ENCODE data around the gene SLC9A9. TPM values are rescaled to one million over a fixed set of nuclear protein-coding genes. Genes with fewer than 3 reads are reported as not detected.

SLC9A9 gene
- total RNA-seq, 6 experiments from 2014 or later = 1.3 to 6.3 (median 3.0) TPM

DNA sequence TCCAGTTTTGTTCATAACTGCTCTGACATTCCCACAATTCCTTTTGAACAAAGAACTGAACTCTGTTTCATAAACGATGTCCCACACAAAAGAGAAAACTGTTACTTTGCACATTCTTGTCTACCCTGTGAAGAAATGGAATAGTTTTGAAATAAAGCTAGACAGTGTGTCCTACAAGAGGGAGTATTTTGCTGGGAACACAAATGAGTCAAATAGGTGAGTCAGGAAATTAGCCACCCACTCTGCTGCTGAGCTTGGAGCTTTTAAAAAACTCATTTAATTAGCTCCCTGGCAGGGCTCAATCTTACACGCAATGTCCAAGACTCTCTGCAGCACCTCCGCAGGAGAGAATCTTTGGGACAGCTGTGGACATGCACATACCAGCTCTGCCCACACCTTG, 193.4 kb downstream of the SLC9A9 start:
- intact Hi-C loops (cut with DNase I) = no loop called here
- 60% methylated on average over 3 of the region's 3 CpGs for WGBS (ENCODE audit: insufficient coverage, low coverage, low lambda C conversion rate, missing lambda C conversion rate)
- no peak for DNase-seq

DNA sequence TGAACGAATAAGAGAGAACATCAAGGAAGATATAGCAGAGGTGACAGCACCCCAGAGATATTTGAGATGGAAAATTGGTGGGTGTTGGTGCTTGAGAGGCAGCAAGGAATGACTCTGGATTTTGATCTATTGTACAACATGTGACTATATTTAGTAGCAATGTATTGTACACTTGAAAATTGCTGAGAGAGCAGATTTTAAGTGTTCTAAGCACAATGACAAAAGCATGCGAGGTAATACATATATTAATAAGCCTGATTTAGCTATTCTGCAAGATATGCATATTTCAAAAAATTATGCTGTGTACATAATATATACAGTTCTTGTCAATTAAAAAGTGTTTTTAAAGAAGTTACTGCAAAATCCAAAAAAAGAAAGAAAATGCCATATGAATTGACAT, 194.3 kb downstream of the SLC9A9 start:
- DNase-seq (no peak), ATAC-seq (no peak)
- peaks cover 0 to 20% (median 0%) of the 10 kb centered on the region in 4 donors for H3K4me1 ChIP-seq
- no peak for TF ChIP-seq CTCF (IDR thresholded peaks at IDR 0.05)
- TF ChIP-seq POLR2A (IDR thresholded peaks at IDR 0.05) = no peak
- H3K36me3 ChIP-seq = no peaks in the 10 kb centered on the region
- no peaks in the 10 kb centered on the region for H3K9me3 ChIP-seq
- no peak overlapping the region for H3K4me3 ChIP-seq
- no peaks in the 10 kb centered on the region for H3K27me3 ChIP-seq
- peak overlapping the region in 2 of 3 donors; percentile 44 to 48 for H3K27ac ChIP-seq
- intact Hi-C loops (cut with DNase I) = no loop called here
- WGBS (ENCODE audit: insufficient coverage, low coverage, low lambda C conversion rate, missing lambda C conversion rate) = 58% methylated on average over 2 of the region's 2 CpGs

More for the DNA sequence above, 193.4 kb downstream of the SLC9A9 start:
- no peak for ATAC-seq
- TF ChIP-seq CTCF (IDR thresholded peaks at IDR 0.05) (no peak), POLR2A (IDR thresholded peaks at IDR 0.05) (no peak)
- Histone ChIP-seq H3K27ac (no peak overlapping the region), H3K9me3 (no peaks in the 10 kb centered on the region), H3K27me3 (no peaks in the 10 kb centered on the region), H3K36me3 (no peaks in the 10 kb centered on the region), H3K4me3 (no peak overlapping the region), H3K4me1 (peaks cover 0 to 20% (median 0%) of the 10 kb centered on the region in 4 donors)

DNA sequence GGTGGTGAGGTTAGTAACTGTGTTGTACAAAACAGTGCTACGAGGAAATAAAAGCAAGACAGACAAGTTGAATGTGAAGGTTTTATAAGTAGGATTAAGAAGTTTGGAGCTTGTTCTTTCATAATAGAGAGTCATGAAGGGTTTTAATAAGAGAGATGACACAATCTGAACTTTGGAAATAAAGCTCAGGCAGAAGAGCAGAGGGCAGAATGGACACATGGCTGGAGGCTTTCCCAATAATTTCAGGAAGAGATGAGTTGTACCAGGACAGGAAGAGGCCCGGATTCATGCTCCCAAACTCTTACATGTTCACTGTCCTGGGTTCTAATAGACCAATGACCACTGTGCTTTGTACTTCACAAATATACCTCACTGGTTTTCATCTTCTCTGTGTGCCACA, 194.8 kb downstream of the SLC9A9 start:
- H3K4me3 ChIP-seq = no peak overlapping the region
- DNase-seq (peak in 1 of 3 donors; percentile 54), ATAC-seq (peak; percentile 78 to 94 (median 90))
- no peaks in the 10 kb centered on the region for H3K27me3 ChIP-seq
- no peak for TF ChIP-seq POLR2A (IDR thresholded peaks at IDR 0.05)
- TF ChIP-seq CTCF (IDR thresholded peaks at IDR 0.05) = no peak
- WGBS (ENCODE audit: insufficient coverage, low coverage, low lambda C conversion rate, missing lambda C conversion rate) = 20% methylated on average over 2 of the region's 2 CpGs
- H3K36me3 ChIP-seq = no peaks in the 10 kb centered on the region
- H3K27ac ChIP-seq = peak overlapping the region; percentile 1 to 72 (median 48)
- no peaks in the 10 kb centered on the region for H3K9me3 ChIP-seq
- intact Hi-C loops (cut with DNase I) = no loop called here
- H3K4me1 ChIP-seq = peaks cover 0 to 20% (median 0%) of the 10 kb centered on the region in 4 donors

GRCh38 chr3:143652118-143652517, 196.2 kb downstream of the SLC9A9 start:
- 39% methylated on average over 3 of the region's 3 CpGs for WGBS (ENCODE audit: insufficient coverage, low coverage, low lambda C conversion rate, missing lambda C conversion rate)
- Histone ChIP-seq H3K9me3 (no peaks in the 10 kb centered on the region), H3K4me1 (peaks cover 0 to 20% (median 0%) of the 10 kb centered on the region in 4 donors), H3K27me3 (no peaks in the 10 kb centered on the region), H3K36me3 (no peaks in the 10 kb centered on the region), H3K4me3 (no peak overlapping the region), H3K27ac (peak overlapping the region in 1 of 3 donors; percentile 18)
- DNase-seq (peak; percentile 63 to 81 (median 80)), ATAC-seq (peak; percentile 83 to 91 (median 85))
- intact Hi-C loops (cut with DNase I) = no loop called here
- TF ChIP-seq POLR2A (IDR thresholded peaks at IDR 0.05) (no peak), CTCF (IDR thresholded peaks at IDR 0.05) (no peak)

- H3K27me3 ChIP-seq = no peaks in the 10 kb centered on the region
- H3K4me3 ChIP-seq = no peak overlapping the region
- intact Hi-C loops (cut with DNase I) = no loop called here
- no peaks in the 10 kb centered on the region for H3K36me3 ChIP-seq
- ATAC-seq (no peak), DNase-seq (no peak)
- H3K27ac ChIP-seq = no peak overlapping the region
- TF ChIP-seq POLR2A (IDR thresholded peaks at IDR 0.05) = no peak
- no peak for TF ChIP-seq CTCF (IDR thresholded peaks at IDR 0.05)
- peaks cover 0 to 20% (median 0%) of the 10 kb centered on the region in 4 donors for H3K4me1 ChIP-seq
- 23% methylated on average over 1 of the region's 1 CpG for WGBS (ENCODE audit: insufficient coverage, low coverage, low lambda C conversion rate, missing lambda C conversion rate)
- no peaks in the 10 kb centered on the region for H3K9me3 ChIP-seq
Observed at GRCh38 chr3:143650827-143651226, 197.4 kb downstream of the SLC9A9 start.

Measured in right lobe of liver (tissue), 6 donors.